Activated naive CD8-positive, alpha-beta T cell treated with anti-CD3 and anti-CD28 coated beads, Interleukin-2, amount 50 U/mL, for 24 hours (primary cell): ENCODE measurements around the gene TWF2.

Source experiments
- ATAC-seq: fragments of 150-1000 bp; cut with Tn5 transposase; one replicate; pipeline ENCODE4 v1.10.0; 2021
- DNase-seq: peaks from one replicate; pipeline ENCODE4 v3.0.0; 2021
- H3K27ac Mint-ChIP-seq: one replicate; pipeline ENCODE4 v1.8.0; 2021; ENCODE audit warnings: mild to moderate bottlenecking, mixed read lengths
- H3K27me3 Mint-ChIP-seq: one replicate; pipeline ENCODE4 v1.8.0; 2021; ENCODE audit warnings: mixed read lengths
- H3K36me3 Mint-ChIP-seq: one replicate; pipeline ENCODE4 v1.8.0; 2021; ENCODE audit warnings: low read depth, mixed read lengths
- H3K4me1 Mint-ChIP-seq: one replicate; pipeline ENCODE4 v1.8.0; 2021; ENCODE audit warnings: mixed read lengths
- H3K4me3 Mint-ChIP-seq: one replicate; pipeline ENCODE4 v1.8.0; 2021; ENCODE audit warnings: mild to moderate bottlenecking, moderate library complexity, mixed read lengths
- H3K9me3 Mint-ChIP-seq: one replicate; pipeline ENCODE4 v1.8.0; 2021; ENCODE audit warnings: mixed read lengths

The TWF2 gene

DNA sequence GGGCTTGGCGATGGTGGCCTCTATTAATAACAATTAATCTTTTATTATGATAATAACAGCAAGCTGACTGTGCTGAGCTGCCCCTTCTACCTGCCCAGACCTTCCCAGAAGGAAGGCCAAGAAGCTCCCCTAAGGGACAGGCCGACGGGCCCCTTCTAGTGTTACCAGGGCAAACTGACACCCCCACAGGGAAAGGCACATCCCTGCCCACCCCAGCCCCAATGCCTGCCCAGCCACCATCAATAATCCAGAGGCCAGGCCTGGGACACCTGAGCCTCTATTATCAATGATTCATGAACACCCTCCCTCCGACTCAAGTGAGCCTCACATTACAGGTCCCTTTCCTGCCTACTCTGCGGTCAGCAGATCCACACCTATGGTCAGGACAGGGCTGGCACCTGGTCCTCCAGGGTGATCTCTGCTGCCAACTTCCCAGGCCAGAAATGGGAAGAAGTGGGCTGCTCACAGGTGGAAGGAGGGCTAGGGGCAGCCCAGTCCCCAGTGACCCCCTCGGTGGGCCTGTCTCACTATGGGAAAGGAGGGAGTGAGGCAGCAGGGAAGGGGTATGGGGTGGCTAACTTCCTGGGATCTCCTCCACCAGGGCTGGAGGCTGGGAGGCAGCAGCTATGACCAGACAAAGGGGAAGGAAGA, 1.8 kb downstream of the TWF2 start:
- H3K27ac Mint-ChIP-seq: peak overlapping the region; percentile 74
- no peaks in the 10 kb centered on the region for H3K9me3 Mint-ChIP-seq
- DNase-seq (no peak), ATAC-seq (no peak)
- H3K36me3 Mint-ChIP-seq: peaks cover 17% of the 10 kb centered on the region
- H3K4me3 Mint-ChIP-seq: peak overlapping the region; percentile 99
- H3K27me3 Mint-ChIP-seq: no peaks in the 10 kb centered on the region
- peaks cover 76% of the 10 kb centered on the region for H3K4me1 Mint-ChIP-seq

DNA sequence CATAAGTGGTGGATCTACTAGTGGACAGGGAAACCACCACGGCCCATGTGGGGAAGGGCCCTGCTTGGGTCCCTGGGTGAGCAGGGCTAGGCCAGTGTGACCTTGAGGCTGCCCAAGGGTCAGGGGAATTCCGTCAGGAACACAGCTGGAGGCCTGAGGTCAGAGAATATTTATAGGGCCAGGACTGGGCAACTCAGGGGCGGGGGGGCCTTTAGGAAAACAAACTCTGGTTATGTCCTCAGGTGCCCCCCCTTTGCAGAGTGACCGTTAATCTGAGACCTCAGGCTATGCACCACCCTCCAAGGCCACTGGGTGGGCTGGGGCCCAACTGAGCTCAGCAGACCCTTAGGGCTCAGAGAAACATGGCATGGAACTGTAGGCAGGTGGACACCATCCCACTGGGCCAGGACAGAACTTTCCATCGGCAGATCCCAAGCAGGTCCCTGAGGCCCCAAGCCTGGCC, 2.5 kb downstream of the TWF2 start:
- Mint-ChIP-seq H3K4me1 (peaks cover 74% of the 10 kb centered on the region), H3K27me3 (no peaks in the 10 kb centered on the region), H3K27ac (peak overlapping the region; percentile 77), H3K9me3 (no peaks in the 10 kb centered on the region), H3K36me3 (peaks cover 20% of the 10 kb centered on the region), H3K4me3 (peak overlapping the region; percentile 36)
- no peak for ATAC-seq
- DNase-seq: no peak

DNA sequence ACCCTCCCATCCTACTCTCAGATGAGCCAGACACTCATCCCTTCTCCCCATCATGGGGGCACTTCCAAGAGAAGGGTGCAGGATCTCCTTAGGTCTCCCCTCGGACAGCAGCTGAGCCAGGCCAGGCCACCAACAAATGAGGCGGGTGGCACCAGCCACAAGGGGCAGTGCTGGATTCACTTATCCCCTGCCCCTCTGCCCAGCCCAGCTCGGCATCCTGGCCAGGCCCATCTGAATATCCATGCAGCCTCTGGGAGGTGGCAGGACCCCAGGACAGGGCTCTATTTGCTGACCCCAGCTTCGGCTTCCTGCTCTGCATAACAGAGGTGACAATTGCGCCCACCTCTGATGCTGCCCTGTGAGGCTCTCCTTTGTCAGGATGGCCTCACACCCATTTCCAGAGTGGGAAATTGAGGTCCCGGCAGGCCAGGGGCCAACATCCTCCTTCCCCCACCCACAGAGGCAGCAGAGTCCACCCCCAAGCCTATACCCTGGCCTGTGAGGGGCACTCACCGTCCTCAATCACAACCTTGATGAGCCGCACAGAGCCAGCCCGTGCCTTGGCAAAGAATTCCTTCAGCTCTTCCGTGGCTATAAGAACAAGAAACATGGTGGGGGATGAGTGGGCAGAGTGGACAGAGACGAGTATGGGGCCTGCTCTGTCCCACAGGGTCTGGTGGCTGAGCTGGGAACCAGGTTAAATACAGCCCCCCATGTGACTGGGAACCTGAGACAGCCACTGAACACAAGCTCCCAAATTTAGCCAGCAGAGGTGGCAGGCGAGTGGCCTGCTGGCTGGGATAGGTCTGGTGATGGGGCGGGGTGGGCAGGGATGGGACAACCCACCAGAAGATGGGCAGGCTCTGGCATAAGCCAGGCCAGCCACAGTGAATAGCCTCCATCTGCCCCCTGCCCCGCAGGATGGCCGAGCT, 4.2 kb downstream of the TWF2 start:
- no peak for ATAC-seq
- Mint-ChIP-seq H3K36me3 (peaks cover 18% of the 10 kb centered on the region), H3K27ac (peak overlapping the region; percentile 39), H3K4me3 (no peak overlapping the region), H3K4me1 (peaks cover 59% of the 10 kb centered on the region), H3K27me3 (no peaks in the 10 kb centered on the region), H3K9me3 (no peaks in the 10 kb centered on the region)
- DNase-seq: no peak

DNA sequence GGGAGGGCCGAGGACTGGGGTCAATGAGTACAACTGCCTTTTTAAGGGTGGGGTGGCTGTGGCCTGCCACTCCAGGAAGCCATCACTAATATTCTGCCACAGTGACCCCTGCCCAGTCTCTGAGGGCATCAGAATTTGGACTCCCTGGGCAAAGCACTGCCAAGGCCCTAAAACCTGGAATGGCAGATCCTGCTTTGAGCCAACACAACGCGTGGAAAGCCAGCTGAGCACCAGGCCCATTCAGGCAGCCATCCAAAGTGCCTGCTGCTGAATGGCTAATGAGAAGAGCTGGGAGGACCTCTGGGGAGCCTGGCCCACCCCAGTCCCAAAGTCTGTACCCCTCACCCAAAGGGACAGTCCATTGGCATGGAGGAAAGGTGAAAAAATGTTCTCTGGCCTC, 5.0 kb downstream of the TWF2 start:
- peaks cover 18% of the 10 kb centered on the region for H3K36me3 Mint-ChIP-seq
- peak overlapping the region; percentile 39 for H3K27ac Mint-ChIP-seq
- peaks cover 56% of the 10 kb centered on the region for H3K4me1 Mint-ChIP-seq
- H3K9me3 Mint-ChIP-seq: no peaks in the 10 kb centered on the region
- no peaks in the 10 kb centered on the region for H3K27me3 Mint-ChIP-seq
- H3K4me3 Mint-ChIP-seq: no peak overlapping the region
- no peak for DNase-seq
- ATAC-seq: no peak

DNA sequence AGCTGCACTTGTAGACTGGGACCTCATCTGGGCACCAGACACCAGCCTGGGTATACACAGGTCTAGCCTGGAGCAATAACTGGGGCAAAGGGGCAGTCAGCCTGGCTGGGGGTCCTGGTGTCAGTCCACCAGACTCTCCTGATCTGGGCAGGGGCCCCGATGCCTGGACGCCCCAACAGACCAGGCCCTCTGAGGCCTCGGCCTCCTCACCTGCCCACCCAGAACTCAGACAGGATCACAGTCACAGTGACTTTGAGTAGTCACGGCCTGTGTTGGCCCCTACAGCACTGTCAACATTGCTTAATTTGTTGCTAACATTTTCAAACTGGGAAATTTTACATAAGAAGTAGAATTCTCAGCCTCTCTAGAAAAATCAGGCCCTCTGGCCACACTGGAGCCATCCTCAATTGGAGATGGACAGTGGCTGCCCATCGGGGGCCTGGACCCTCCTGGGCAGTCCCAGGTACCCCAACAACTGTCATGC, 5.8 kb downstream of the TWF2 start:
- DNase-seq (no peak), ATAC-seq (no peak)
- H3K27ac Mint-ChIP-seq: peak overlapping the region; percentile 59
- no peak overlapping the region for H3K4me3 Mint-ChIP-seq
- H3K4me1 Mint-ChIP-seq: peaks cover 52% of the 10 kb centered on the region
- H3K27me3 Mint-ChIP-seq: no peaks in the 10 kb centered on the region
- H3K36me3 Mint-ChIP-seq: peaks cover 16% of the 10 kb centered on the region
- no peaks in the 10 kb centered on the region for H3K9me3 Mint-ChIP-seq

DNA sequence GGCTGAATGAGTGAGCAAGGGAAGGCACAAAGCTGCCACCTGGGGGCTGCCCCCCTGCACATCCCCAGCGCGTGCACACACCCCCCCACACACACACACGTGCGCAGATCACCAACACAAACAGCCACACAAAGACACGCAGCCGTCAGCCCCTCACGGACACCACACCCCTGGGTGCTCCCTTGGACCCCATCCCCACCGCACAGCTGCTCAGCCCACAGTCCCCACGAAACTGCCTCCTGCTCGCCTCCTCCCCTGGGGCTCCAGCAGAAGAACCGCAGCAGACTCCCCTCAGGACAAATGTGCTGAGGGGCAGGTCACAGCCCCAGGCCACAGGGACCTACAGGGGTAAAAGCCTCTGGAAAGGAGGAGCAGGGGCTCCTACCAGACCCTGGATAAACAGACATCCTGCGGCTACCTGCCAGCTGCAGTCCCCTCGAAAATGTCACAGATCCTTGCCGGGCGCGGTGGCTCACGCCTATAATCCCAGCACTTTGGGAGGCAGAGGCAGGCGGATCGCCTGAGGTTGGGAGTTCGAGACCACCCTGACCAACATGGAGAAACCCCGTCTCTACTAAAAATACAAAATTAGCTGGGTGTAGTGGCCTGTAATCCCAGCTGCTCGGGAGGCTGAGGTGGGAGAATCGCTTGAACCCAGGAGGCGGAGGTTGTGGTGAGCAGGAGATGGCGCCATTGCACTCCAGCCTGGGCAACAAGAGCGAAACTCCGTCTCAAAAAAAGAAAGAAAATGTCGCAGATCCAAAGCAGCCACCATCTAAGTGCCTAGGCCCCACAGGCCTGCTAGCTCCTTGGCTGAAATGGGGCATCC, 6.5 kb downstream of the TWF2 start:
- Mint-ChIP-seq H3K4me1 (peaks cover 46% of the 10 kb centered on the region), H3K4me3 (no peak overlapping the region), H3K36me3 (peaks cover 16% of the 10 kb centered on the region), H3K27me3 (no peaks in the 10 kb centered on the region), H3K27ac (no peak overlapping the region), H3K9me3 (no peaks in the 10 kb centered on the region)
- no peak for DNase-seq
- no peak for ATAC-seq

DNA sequence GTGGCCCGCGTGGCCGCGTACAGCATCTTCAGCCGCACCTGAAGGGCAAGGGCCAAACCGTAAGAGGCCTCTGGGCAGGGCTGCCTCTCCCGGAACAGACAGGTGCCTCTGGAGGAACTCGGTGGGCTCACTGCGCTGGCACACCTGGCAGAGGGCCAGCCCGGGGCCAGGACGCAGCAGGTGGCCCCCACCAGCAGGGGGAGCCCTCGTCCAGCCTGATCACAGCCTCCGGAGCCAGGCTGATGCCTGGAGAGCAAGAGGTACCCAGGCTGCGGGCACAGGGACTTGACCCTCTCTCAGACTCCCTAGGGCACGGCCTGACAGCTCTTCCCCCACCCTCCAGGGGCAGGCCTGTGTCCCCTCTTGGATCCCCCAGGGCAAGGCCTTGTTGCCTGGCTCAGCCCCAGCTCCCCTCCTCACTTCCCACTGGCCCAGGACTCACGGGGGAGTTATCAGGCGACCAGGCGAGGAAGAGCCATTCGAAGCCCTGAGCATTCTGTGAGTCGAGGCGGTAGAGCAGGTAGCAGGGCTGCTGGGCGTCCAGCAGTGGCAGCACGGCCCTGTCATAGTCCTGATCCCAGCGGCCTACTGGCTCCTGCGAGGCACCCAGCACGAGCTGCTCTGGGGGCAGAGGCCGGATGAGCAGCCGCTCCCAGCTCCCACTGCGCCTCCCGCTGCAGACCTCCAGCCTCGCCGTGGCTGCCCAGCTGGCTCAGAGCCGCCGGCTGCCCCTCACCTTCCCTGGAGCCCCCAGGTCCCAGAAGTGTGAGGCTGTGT, 7.3 kb downstream of the TWF2 start:
- Mint-ChIP-seq H3K4me3 (no peak overlapping the region), H3K4me1 (peaks cover 42% of the 10 kb centered on the region), H3K36me3 (peaks cover 16% of the 10 kb centered on the region), H3K9me3 (no peaks in the 10 kb centered on the region), H3K27me3 (no peaks in the 10 kb centered on the region), H3K27ac (peak overlapping the region; percentile 60)
- peak; percentile 95 for DNase-seq
- peak; percentile 69 for ATAC-seq

DNA sequence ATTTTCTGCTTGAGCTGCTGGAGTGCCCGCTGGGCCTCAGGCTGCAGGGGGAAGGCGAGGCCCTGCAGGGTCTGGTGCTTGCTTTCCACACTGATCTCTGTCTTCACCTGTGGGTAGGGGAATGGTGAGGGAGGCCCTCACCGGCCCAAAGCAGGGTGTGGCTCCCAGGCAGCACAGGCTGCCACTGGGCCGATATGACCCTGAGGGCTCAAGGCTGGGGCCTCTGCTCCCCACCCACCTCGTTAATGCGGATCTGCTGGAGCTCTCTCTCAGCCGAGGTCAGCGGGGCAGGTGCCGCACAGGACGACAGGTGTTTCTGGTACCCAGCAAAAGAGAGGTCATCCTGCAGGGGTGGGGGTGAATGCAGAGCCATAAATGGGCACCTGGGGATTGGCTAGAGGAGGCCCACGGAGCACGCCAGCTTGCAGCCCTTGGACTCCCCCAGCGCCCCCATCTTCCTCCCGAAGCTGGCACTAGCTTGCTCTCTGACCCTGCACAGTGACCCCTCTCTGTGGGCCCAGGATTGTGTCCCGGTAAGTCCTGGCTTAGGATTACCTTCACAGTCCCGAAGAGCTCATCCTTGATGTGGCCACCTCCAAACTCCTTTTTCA, 8.0 kb downstream of the TWF2 start:
- DNase-seq (no peak), ATAC-seq (no peak)
- Mint-ChIP-seq H3K4me1 (peaks cover 42% of the 10 kb centered on the region), H3K27me3 (no peaks in the 10 kb centered on the region), H3K4me3 (no peak overlapping the region), H3K27ac (no peak overlapping the region), H3K9me3 (no peaks in the 10 kb centered on the region), H3K36me3 (peaks cover 14% of the 10 kb centered on the region)

DNA sequence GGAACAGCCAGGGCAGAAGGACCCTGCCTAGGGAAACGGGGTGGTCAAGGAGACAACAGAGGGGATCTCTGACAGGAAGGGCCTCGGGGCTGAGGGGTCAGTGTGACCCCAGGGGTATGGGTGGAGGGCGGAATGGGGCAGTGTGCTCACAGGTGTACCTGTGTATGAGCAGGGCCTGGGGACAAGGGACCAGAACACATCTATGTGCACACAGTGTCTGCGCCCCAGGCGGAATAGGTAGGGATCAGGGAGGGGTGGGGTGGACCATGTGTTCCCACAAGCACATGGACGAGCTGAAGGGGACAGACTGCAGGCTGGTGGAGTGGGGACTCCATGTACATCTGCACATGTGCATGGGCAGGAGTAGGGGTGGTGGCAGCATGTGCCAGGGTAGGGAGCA, 8.5 kb downstream of the TWF2 start:
- Mint-ChIP-seq H3K27ac (no peak overlapping the region), H3K4me3 (no peak overlapping the region), H3K4me1 (peaks cover 42% of the 10 kb centered on the region), H3K27me3 (no peaks in the 10 kb centered on the region), H3K9me3 (no peaks in the 10 kb centered on the region), H3K36me3 (peaks cover 14% of the 10 kb centered on the region)
- no peak for DNase-seq
- no peak for ATAC-seq

DNA sequence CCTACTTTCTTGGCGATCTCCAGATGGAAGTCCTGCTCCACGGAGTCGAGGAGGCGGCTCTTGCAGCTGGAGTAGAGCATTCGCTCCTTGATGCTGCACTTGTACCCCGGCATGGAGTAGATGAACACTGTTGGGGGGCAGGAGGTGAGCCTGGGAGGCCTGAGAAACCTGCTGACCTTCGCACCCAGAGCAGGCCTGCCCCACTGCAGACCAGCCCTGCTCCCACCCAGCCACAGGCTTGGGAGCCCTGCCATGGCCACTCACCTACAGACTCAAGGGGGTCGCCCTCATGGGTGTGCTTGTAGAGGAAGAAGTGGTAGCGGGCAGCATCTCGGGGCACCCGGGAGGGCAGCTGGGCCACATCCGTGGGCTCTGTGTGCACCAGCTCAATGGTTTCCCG, 9.3 kb downstream of the TWF2 start:
- peaks cover 43% of the 10 kb centered on the region for H3K4me1 Mint-ChIP-seq
- ATAC-seq (no peak), DNase-seq (no peak)

DNA sequence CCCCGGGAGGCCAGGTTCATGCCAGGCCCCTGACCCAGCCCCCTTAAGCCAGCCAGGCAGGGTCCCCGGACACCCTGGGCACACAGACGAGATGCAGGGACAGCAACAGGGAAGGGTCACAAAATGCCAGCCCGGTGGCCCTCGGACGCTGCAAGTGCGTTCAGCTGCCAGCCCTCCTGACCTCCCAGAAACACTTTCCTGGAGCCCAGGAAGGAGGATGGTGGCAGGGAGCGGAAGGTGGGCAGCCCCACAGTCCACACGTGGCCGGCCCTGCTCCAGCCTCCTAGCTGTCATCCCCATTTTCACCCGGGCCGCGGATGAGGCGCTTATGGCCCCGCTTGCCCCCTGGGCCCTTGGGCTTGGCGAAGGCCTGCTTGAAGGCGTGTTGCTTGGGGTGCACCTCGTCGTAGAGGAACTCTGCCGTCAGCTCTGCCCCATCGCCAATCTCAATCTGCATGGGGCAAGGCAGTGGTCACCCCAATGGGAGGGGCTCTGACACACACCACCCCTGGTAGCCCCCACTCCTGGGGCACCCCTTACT, 10.1 kb downstream of the TWF2 start:
- Mint-ChIP-seq H3K9me3 (no peaks in the 10 kb centered on the region), H3K4me3 (no peak overlapping the region), H3K27ac (no peak overlapping the region), H3K36me3 (peaks cover 14% of the 10 kb centered on the region), H3K4me1 (peaks cover 46% of the 10 kb centered on the region), H3K27me3 (no peaks in the 10 kb centered on the region)
- DNase-seq (no peak), ATAC-seq (no peak)

More for the DNA sequence above, 9.3 kb downstream of the TWF2 start:
- H3K4me3 Mint-ChIP-seq: no peak overlapping the region
- peaks cover 14% of the 10 kb centered on the region for H3K36me3 Mint-ChIP-seq
- H3K27ac Mint-ChIP-seq: no peak overlapping the region
- H3K27me3 Mint-ChIP-seq: no peaks in the 10 kb centered on the region
- H3K9me3 Mint-ChIP-seq: no peaks in the 10 kb centered on the region

DNA sequence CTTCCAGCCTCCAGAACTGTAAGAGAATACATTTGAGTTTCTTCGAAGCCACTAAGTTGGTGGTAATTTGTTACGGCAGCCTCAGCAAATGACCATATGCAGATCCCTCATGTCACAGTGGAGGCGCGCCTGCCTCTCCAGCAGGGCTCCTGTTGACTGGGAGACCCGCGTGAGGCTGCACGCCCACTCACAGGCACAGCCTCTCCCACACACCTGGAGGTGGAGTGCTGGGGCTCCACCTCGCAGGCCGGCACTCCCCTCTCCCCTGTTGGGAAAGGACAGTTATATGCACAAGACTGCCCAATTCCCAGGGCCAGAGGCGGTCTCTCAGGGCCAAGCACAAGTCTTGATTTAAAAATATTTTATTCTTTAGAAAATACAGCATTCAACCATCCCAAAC, 10.7 kb downstream of the TWF2 start:
- ATAC-seq: no peak
- peak; percentile 4 for DNase-seq
- H3K9me3 Mint-ChIP-seq: no peaks in the 10 kb centered on the region
- no peaks in the 10 kb centered on the region for H3K27me3 Mint-ChIP-seq
- H3K4me3 Mint-ChIP-seq: no peak overlapping the region
- H3K27ac Mint-ChIP-seq: no peak overlapping the region
- peaks cover 47% of the 10 kb centered on the region for H3K4me1 Mint-ChIP-seq
- peaks cover 14% of the 10 kb centered on the region for H3K36me3 Mint-ChIP-seq

DNA sequence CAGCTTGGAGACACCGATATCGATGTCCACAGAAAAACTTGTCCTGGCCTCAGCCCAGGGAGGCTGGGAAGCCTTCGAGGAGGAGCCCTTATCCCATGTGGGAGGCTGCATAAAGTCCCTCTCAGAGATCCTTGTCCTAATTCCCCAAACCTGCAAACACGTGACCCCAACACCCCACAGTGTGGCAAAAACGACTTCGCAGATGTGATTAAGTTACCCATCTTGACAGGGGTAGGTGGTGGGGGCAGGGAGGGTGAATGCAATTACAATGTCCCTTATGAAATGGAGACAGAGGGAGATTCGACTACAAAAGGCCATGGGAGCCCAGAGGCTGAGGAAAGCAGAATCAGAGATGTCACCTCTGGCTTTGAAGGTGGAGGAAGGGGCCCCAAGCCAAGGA, 11.2 kb downstream of the TWF2 start:
- no peak overlapping the region for H3K27ac Mint-ChIP-seq

More for the DNA sequence above, 11.2 kb downstream of the TWF2 start:
- peaks cover 47% of the 10 kb centered on the region for H3K4me1 Mint-ChIP-seq
- ATAC-seq (no peak), DNase-seq (peak; percentile 2)
- no peak overlapping the region for H3K4me3 Mint-ChIP-seq
- no peaks in the 10 kb centered on the region for H3K27me3 Mint-ChIP-seq
- peaks cover 14% of the 10 kb centered on the region for H3K36me3 Mint-ChIP-seq
- H3K9me3 Mint-ChIP-seq: no peaks in the 10 kb centered on the region
